ENCODE results near the gene NTN1. TPM values are rescaled to one million over a fixed set of nuclear protein-coding genes. Genes with fewer than 3 reads are reported as not detected.
A peak's percentile ranks its signal among the peaks of the same experiment; 100 is the strongest.

The NTN1 gene
- total RNA-seq, 1 experiment from 2014 or later, result 14.5 TPM

- POLR2A ChIA-PET, result no interaction called here
- no peaks in the 10 kb centered on the region for H3K36me3 ChIP-seq (ENCODE audit: control insufficient read depth, insufficient read depth, low read length)
- TF ChIP-seq TCF7L2 (IDR thresholded peaks at IDR 0.05; ENCODE audit: low read depth, low read length) (no peak), POLR2AphosphoS5 (IDR thresholded peaks at IDR 0.05; ENCODE audit: low read depth, low read length) (no peak)
- H3K4me3 ChIP-seq (ENCODE audit: low read depth in 2 of 2, low read length in 2 of 2), result no peak overlapping the region
- 0 out of 2 replicates have a peak, but pooled peaks have one; percentile 17 for ATAC-seq
- BruUV-seq (replicated peaks), result no TSS peak
- no peak for DNase-seq (ENCODE audit: low read depth, low spot score)
- 0 out of 2 replicates have a peak, but pooled peaks cover 3% of the 10 kb centered on the region for H3K4me1 ChIP-seq (ENCODE audit: control insufficient read depth, insufficient read depth, low read length)
- no peaks in the 10 kb centered on the region for H3K9me3 ChIP-seq (ENCODE audit: control insufficient read depth, insufficient read depth, low read depth, low read length)
- in situ Hi-C loops (cut with HindIII; ENCODE audit: low pct_unique_long_range_greater_than_20kb, low sequenced_read_pairs) (no loop called here), intact Hi-C loops (cut with micrococcal nuclease; ENCODE audit: unreplicated experiment) (no loop called here)
- H3K27me3 ChIP-seq (ENCODE audit: control insufficient read depth, insufficient read depth, low read length), result no peaks in the 10 kb centered on the region
- no peak overlapping the region for H3K27ac ChIP-seq (ENCODE audit: low read length)
- CTCF ChIA-PET, result no interaction called here
Measured at GRCh38 chr17:9032583-9032982, 11.3 kb downstream of the NTN1 start.

- H3K27me3 ChIP-seq (ENCODE audit: control insufficient read depth, insufficient read depth, low read length), result no peaks in the 10 kb centered on the region
- no TSS peak for BruUV-seq (replicated peaks)
- no peak overlapping the region for H3K4me3 ChIP-seq (ENCODE audit: low read depth in 2 of 2, low read length in 2 of 2)
- DNase-seq (ENCODE audit: low read depth, low spot score) (no peak), ATAC-seq (no peak)
- H3K27ac ChIP-seq (ENCODE audit: low read length), result no peak overlapping the region
- H3K4me1 ChIP-seq (ENCODE audit: control insufficient read depth, insufficient read depth, low read length), result 0 out of 2 replicates have a peak, but pooled peaks cover 3% of the 10 kb centered on the region
- in situ Hi-C loops (cut with HindIII; ENCODE audit: low pct_unique_long_range_greater_than_20kb, low sequenced_read_pairs), result no loop called here
- ChIA-PET POLR2A (no interaction called here), CTCF (no interaction called here)
- no peaks in the 10 kb centered on the region for H3K36me3 ChIP-seq (ENCODE audit: control insufficient read depth, insufficient read depth, low read length)
- no peaks in the 10 kb centered on the region for H3K9me3 ChIP-seq (ENCODE audit: control insufficient read depth, insufficient read depth, low read depth, low read length)
- no peak for TF ChIP-seq CTCF (IDR thresholded peaks at IDR 0.05)
- no peak for TF ChIP-seq SIN3A (IDR thresholded peaks at IDR 0.05; ENCODE audit: borderline replicate concordance, insufficient read depth, low read depth, low read length)
- no peak for TF ChIP-seq POLR2AphosphoS5 (IDR thresholded peaks at IDR 0.05; ENCODE audit: low read depth, low read length)
- no peak for TF ChIP-seq TCF7L2 (IDR thresholded peaks at IDR 0.05; ENCODE audit: low read depth, low read length)
- no peak for TF ChIP-seq REST (IDR thresholded peaks at IDR 0.05; ENCODE audit: insufficient read depth in 1 of 2, low read depth in 2 of 2, low read length in 1 of 2)
- intact Hi-C loops (cut with micrococcal nuclease; ENCODE audit: unreplicated experiment), result no loop called here
Measured at GRCh38 chr17:9035249-9035648, 13.9 kb downstream of the NTN1 start.

GRCh38 chr17:9036336-9036735, 15.0 kb downstream of the NTN1 start:
- ChIA-PET POLR2A (no interaction called here), CTCF (interaction anchor here (0.6 kb wide), 1 partner anchor 161 kb away, joined by 3 read pairs; no protein-coding TSS in a partner anchor)
- intact Hi-C loops (cut with micrococcal nuclease; ENCODE audit: unreplicated experiment), result no loop called here
- H3K4me3 ChIP-seq (ENCODE audit: low read depth in 2 of 2, low read length in 2 of 2), result no peak overlapping the region
- no TSS peak for BruUV-seq (replicated peaks)
- H3K4me1 ChIP-seq (ENCODE audit: control insufficient read depth, insufficient read depth, low read length), result 0 out of 2 replicates have a peak, but pooled peaks cover 3% of the 10 kb centered on the region
- H3K36me3 ChIP-seq (ENCODE audit: control insufficient read depth, insufficient read depth, low read length), result no peaks in the 10 kb centered on the region
- in situ Hi-C loops (cut with HindIII; ENCODE audit: low pct_unique_long_range_greater_than_20kb, low sequenced_read_pairs), result no loop called here
- H3K27me3 ChIP-seq (ENCODE audit: control insufficient read depth, insufficient read depth, low read length), result no peaks in the 10 kb centered on the region
- ATAC-seq (no peak), DNase-seq (ENCODE audit: low read depth, low spot score) (no peak)
- H3K27ac ChIP-seq (ENCODE audit: low read length), result no peak overlapping the region
- no peaks in the 10 kb centered on the region for H3K9me3 ChIP-seq (ENCODE audit: control insufficient read depth, insufficient read depth, low read depth, low read length)
- TF ChIP-seq POLR2AphosphoS5 (IDR thresholded peaks at IDR 0.05; ENCODE audit: low read depth, low read length), result no peak
- no peak for TF ChIP-seq SIN3A (IDR thresholded peaks at IDR 0.05; ENCODE audit: borderline replicate concordance, insufficient read depth, low read depth, low read length)
